Neural progenitor cell (in vitro differentiated cells): Measurements from ENCODE around the gene KPNB1.

ENCODE experiments used
- CTCF ChIP-seq: fragments of 200-600 bp; sonication (generic); IDR thresholded peaks from 2 replicates; pipeline ENCODE4 v1.5.1; 2017; ENCODE audit warnings: antibody characterized with exemption, mild to moderate bottlenecking
- EZH2 ChIP-seq: fragments of 200-600 bp; sonication (generic); IDR thresholded peaks from 2 replicates; pipeline ENCODE4 v1.6.1; 2017; ENCODE audit warnings: antibody characterized with exemption, mild to moderate bottlenecking, moderate library complexity
- EZH2phosphoT487 ChIP-seq: fragments of 200-600 bp; sonication (generic); IDR thresholded peaks from 2 replicates; pipeline ENCODE4 v1.6.1; 2017; ENCODE audit warnings: antibody characterized with exemption

GRCh38 chr17:47641202-47641601, 8.5 kb upstream of the KPNB1 start:
- TF ChIP-seq CTCF (no peak), EZH2 (no peak), EZH2phosphoT487 (no peak)
